ENCODE measurements around the gene PEX5L. TPM values are rescaled to one million over a fixed set of nuclear protein-coding genes. Genes with fewer than 3 reads are reported as not detected.

The PEX5L gene
- total RNA-seq, 1 donor from 2014 or later = under 0.01 TPM

- Histone ChIP-seq H3K36me3 (ENCODE audit: control insufficient read depth, insufficient read depth, low read length) (no peaks in the 10 kb centered on the region), H3K4me3 (ENCODE audit: low read depth, low read length) (no peak overlapping the region), H3K27me3 (ENCODE audit: control insufficient read depth, insufficient read depth, low read length) (no peaks in the 10 kb centered on the region)
- no peak for TF ChIP-seq CTCF (IDR thresholded peaks at IDR 0.05; ENCODE audit: insufficient read depth, low read length, severe bottlenecking)
- DNase-seq (ENCODE audit: low read depth) (no peak), FAIRE-seq (peak; percentile 18)
Measured at GRCh38 chr3:179832333-179832854, 204.3 kb downstream of the PEX5L start.

GRCh38 chr3:179829401-179829800 is 207.3 kb downstream of the PEX5L start:
- DNase-seq (ENCODE audit: low read depth) (no peak), FAIRE-seq (no peak)
- Histone ChIP-seq H3K27me3 (ENCODE audit: control insufficient read depth, insufficient read depth, low read length) (peaks cover 2% of the 10 kb centered on the region), H3K4me3 (ENCODE audit: low read depth, low read length) (no peak overlapping the region), H3K36me3 (ENCODE audit: control insufficient read depth, insufficient read depth, low read length) (no peaks in the 10 kb centered on the region)
- TF ChIP-seq CTCF (IDR thresholded peaks at IDR 0.05; ENCODE audit: insufficient read depth, low read length, severe bottlenecking) = no peak

- no peak for FAIRE-seq
- TF ChIP-seq CTCF (IDR thresholded peaks at IDR 0.05; ENCODE audit: insufficient read depth, low read length, severe bottlenecking) = no peak
- no peak for DNase-seq (ENCODE audit: low read depth)
Measured at GRCh38 chr3:179828738-179829137, 208.0 kb downstream of the PEX5L start.

GRCh38 chr3:179826247-179826637 is 210.5 kb downstream of the PEX5L start:
- FAIRE-seq = no peak
- no peak for DNase-seq (ENCODE audit: low read depth)
- no peaks in the 10 kb centered on the region for H3K36me3 ChIP-seq (ENCODE audit: control insufficient read depth, insufficient read depth, low read length)
- no peak for TF ChIP-seq CTCF (IDR thresholded peaks at IDR 0.05; ENCODE audit: insufficient read depth, low read length, severe bottlenecking)
- H3K27me3 ChIP-seq (ENCODE audit: control insufficient read depth, insufficient read depth, low read length) = peaks cover 2% of the 10 kb centered on the region
- H3K4me3 ChIP-seq (ENCODE audit: low read depth, low read length) = no peak overlapping the region

More at GRCh38 chr3:179828738-179829137, 208.0 kb downstream of the PEX5L start:
- H3K4me3 ChIP-seq (ENCODE audit: low read depth, low read length) = no peak overlapping the region
- peaks cover 2% of the 10 kb centered on the region for H3K27me3 ChIP-seq (ENCODE audit: control insufficient read depth, insufficient read depth, low read length)
- no peaks in the 10 kb centered on the region for H3K36me3 ChIP-seq (ENCODE audit: control insufficient read depth, insufficient read depth, low read length)

GRCh38 chr3:179825527-179826246 is 211.1 kb downstream of the PEX5L start:
- no peak for TF ChIP-seq CTCF (IDR thresholded peaks at IDR 0.05; ENCODE audit: insufficient read depth, low read length, severe bottlenecking)
- Histone ChIP-seq H3K36me3 (ENCODE audit: control insufficient read depth, insufficient read depth, low read length) (no peaks in the 10 kb centered on the region), H3K4me3 (ENCODE audit: low read depth, low read length) (no peak overlapping the region), H3K27me3 (ENCODE audit: control insufficient read depth, insufficient read depth, low read length) (peaks cover 2% of the 10 kb centered on the region)
- DNase-seq (ENCODE audit: low read depth) (no peak), FAIRE-seq (no peak)

Measured in bronchial epithelial cell (primary cell).